Measurements from ENCODE around the gene TBC1D1. TPM values are rescaled to one million over a fixed set of nuclear protein-coding genes. Genes with fewer than 3 reads are reported as not detected.

TBC1D1 gene
- total RNA-seq, 1 experiment from 2014 or later = 42.6 TPM

- POLR2A ChIA-PET (ENCODE audit: low non-redundant PET) = no interaction called here
- H3K4me1 ChIP-seq (ENCODE audit: insufficient read depth, low read length, poor library complexity, severe bottlenecking) = peaks cover 18% of the 10 kb centered on the region
- intact Hi-C loops (cut with micrococcal nuclease; ENCODE audit: unreplicated experiment) = no loop called here
- H3K4me3 ChIP-seq (ENCODE audit: low read depth, low read length, poor library complexity, severe bottlenecking) = no peak overlapping the region
- no peak for DNase-seq (ENCODE audit: low spot score)
- no peaks in the 10 kb centered on the region for H3K36me3 ChIP-seq (ENCODE audit: insufficient read depth, low read length, poor library complexity, severe bottlenecking)
- CTCF ChIA-PET = interaction anchor here (0.5 kb wide), 1 partner anchor 153 kb away, joined by 4 read pairs; no protein-coding TSS in a partner anchor
- BruUV-seq (replicated peaks) = no TSS peak
- no peaks in the 10 kb centered on the region for H3K27me3 ChIP-seq (replicated peaks; ENCODE audit: insufficient read depth, low read depth, low read length, poor library complexity)
- TF ChIP-seq EZH2 (IDR thresholded peaks at IDR 0.05; ENCODE audit: borderline replicate concordance, low read depth, low read length, poor library complexity, severe bottlenecking) (no peak), CTCF (conservative IDR thresholded peaks at IDR 0.05; ENCODE audit: low read depth, low read length) (0 out of 2 replicates have a peak, but pooled peaks have one; percentile 13)
- H3K27ac ChIP-seq (ENCODE audit: low read depth, low read length, poor library complexity, severe bottlenecking) = no peak overlapping the region
- H3K9me3 ChIP-seq (ENCODE audit: low read depth, low read length, poor library complexity, severe bottlenecking) = no peaks in the 10 kb centered on the region
These were observed 278.6 kb downstream of the TBC1D1 start for GRCh38 chr4:38169524-38169923.

GRCh38 chr4:38170338-38171169 is 279.7 kb downstream of the TBC1D1 start:
- no peaks in the 10 kb centered on the region for H3K36me3 ChIP-seq (ENCODE audit: insufficient read depth, low read length, poor library complexity, severe bottlenecking)
- no TSS peak for BruUV-seq (replicated peaks)
- no peak for TF ChIP-seq CTCF (conservative IDR thresholded peaks at IDR 0.05; ENCODE audit: low read depth, low read length)
- ChIA-PET POLR2A (ENCODE audit: low non-redundant PET) (no interaction called here), CTCF (interaction anchor here (0.5 kb wide), 1 partner anchor 152 kb away, joined by 4 read pairs; no protein-coding TSS in a partner anchor)
- H3K4me3 ChIP-seq (ENCODE audit: low read depth, low read length, poor library complexity, severe bottlenecking) = no peak overlapping the region
- H3K4me1 ChIP-seq (ENCODE audit: insufficient read depth, low read length, poor library complexity, severe bottlenecking) = peaks cover 18% of the 10 kb centered on the region
- intact Hi-C loops (cut with micrococcal nuclease; ENCODE audit: unreplicated experiment) = no loop called here
- no peaks in the 10 kb centered on the region for H3K27me3 ChIP-seq (replicated peaks; ENCODE audit: insufficient read depth, low read depth, low read length, poor library complexity)
- no peak overlapping the region for H3K27ac ChIP-seq (ENCODE audit: low read depth, low read length, poor library complexity, severe bottlenecking)
- H3K9me3 ChIP-seq (ENCODE audit: low read depth, low read length, poor library complexity, severe bottlenecking) = no peaks in the 10 kb centered on the region
- no peak for DNase-seq (ENCODE audit: low spot score)

- intact Hi-C loops (cut with micrococcal nuclease; ENCODE audit: unreplicated experiment) = no loop called here
- Histone ChIP-seq H3K27me3 (replicated peaks; ENCODE audit: insufficient read depth, low read depth, low read length, poor library complexity) (no peaks in the 10 kb centered on the region), H3K27ac (ENCODE audit: low read depth, low read length, poor library complexity, severe bottlenecking) (no peak overlapping the region), H3K36me3 (ENCODE audit: insufficient read depth, low read length, poor library complexity, severe bottlenecking) (no peaks in the 10 kb centered on the region), H3K9me3 (ENCODE audit: low read depth, low read length, poor library complexity, severe bottlenecking) (no peaks in the 10 kb centered on the region), H3K4me1 (ENCODE audit: insufficient read depth, low read length, poor library complexity, severe bottlenecking) (peaks cover 7% of the 10 kb centered on the region), H3K4me3 (ENCODE audit: low read depth, low read length, poor library complexity, severe bottlenecking) (no peak overlapping the region)
- DNase-seq (ENCODE audit: low spot score) = no peak
- no TSS peak for BruUV-seq (replicated peaks)
- no peak for TF ChIP-seq CTCF (conservative IDR thresholded peaks at IDR 0.05; ENCODE audit: low read depth, low read length)
- POLR2A ChIA-PET (ENCODE audit: low non-redundant PET) = no interaction called here
- CTCF ChIA-PET = interaction anchor here (0.6 kb wide), 1 partner anchor 609 kb away, joined by 14 read pairs; no protein-coding TSS in a partner anchor
These were observed 281.2 kb downstream of the TBC1D1 start for GRCh38 chr4:38172078-38172477.
